Astrocyte of the cerebellum (primary cell): ENCODE results near the gene TMEM86B.

Experiments
- DNase-seq: peaks from one replicate; pipeline ENCODE4 v3.0.0-alpha.2; 2011; ENCODE audit warnings: low read depth
- H3K4me3 ChIP-seq: 2 replicates; pipeline ENCODE4 v1.5.1; 2011; ENCODE audit warnings: mild to moderate bottlenecking, low read depth, low read length, moderate library complexity
- CTCF ChIP-seq: IDR thresholded peaks from 2 replicates; pipeline ENCODE4 v1.5.1; 2012; ENCODE audit warnings: low read length, low read depth, moderate library complexity, mild to moderate bottlenecking; ENCODE audit errors: missing control alignments
- in situ Hi-C: cut with HindIII; loops from 2 replicates; pipeline ENCODE4 v1.10.0; 2017; ENCODE audit warnings: low sequenced_read_pairs

TMEM86B gene

GRCh38 chr19:55248704-55249103 is 20.1 kb upstream of the TMEM86B start:
- in situ Hi-C loops: no loop called here

GRCh38 chr19:55248166-55248675 is 19.7 kb upstream of the TMEM86B start:
- DNase-seq: no peak
- no peak for TF ChIP-seq CTCF
- in situ Hi-C loops: no loop called here
- H3K4me3 ChIP-seq: no peak overlapping the region

More at GRCh38 chr19:55248704-55249103, 20.1 kb upstream of the TMEM86B start:
- no peak overlapping the region for H3K4me3 ChIP-seq
- DNase-seq: no peak
- TF ChIP-seq CTCF: no peak

- no peak for TF ChIP-seq CTCF
- no peak overlapping the region for H3K4me3 ChIP-seq
- DNase-seq: no peak
These were observed 19.1 kb upstream of the TMEM86B start for GRCh38 chr19:55247621-55248099.

GRCh38 chr19:55246462-55247451 is 18.2 kb upstream of the TMEM86B start:
- no peak for DNase-seq
- no peak for TF ChIP-seq CTCF
- in situ Hi-C loops: no loop called here
- H3K4me3 ChIP-seq: no peak overlapping the region

More at GRCh38 chr19:55247621-55248099, 19.1 kb upstream of the TMEM86B start:
- in situ Hi-C loops: no loop called here

GRCh38 chr19:55245236-55245904 is 16.8 kb upstream of the TMEM86B start:
- in situ Hi-C loops: no loop called here
- no peak for DNase-seq
- H3K4me3 ChIP-seq: no peak overlapping the region
- TF ChIP-seq CTCF: no peak

GRCh38 chr19:55244004-55244680 is 15.6 kb upstream of the TMEM86B start:
- no peak for DNase-seq
- in situ Hi-C loops: no loop called here
- no peak overlapping the region for H3K4me3 ChIP-seq
- TF ChIP-seq CTCF: no peak
